Activated CD4-positive, alpha-beta T cell treated with anti-CD3 and anti-CD28 coated beads, Interleukin-2, amount 50 U/mL, for 4 hours (primary cell): Measurements from ENCODE around the gene NUP50.
A peak's percentile ranks its signal among the peaks of the same experiment; 100 is the strongest.
"Not testable (repeated sequence)": the region's sequence is repeated elsewhere in the genome, so short reads cannot be mapped to it uniquely, and the experiment has no call there.

ENCODE experiments used
- DNase-seq, 2 experiments: peaks; one replicate each; pipeline ENCODE4 v3.0.0-alpha.2; 2020

The NUP50 gene

DNA sequence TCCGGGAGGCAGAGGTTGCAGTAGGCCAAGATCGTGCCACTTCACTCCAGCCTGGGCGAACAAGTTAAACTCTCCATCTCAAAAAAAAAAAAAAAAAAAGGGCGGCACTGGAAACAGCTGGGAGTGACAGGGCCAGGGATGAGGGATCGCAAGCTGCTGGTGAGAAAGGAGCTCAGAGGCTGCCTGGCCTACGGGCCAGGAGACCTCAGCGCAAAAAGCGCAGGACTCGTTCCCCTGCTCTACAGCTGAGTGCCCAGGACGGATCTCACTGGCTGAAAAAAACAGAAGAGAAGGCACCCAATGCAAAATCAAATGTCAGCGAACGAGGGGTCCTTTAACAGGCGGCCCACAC, 650 bp upstream of the NUP50 start:
- DNase-seq, result no peak

DNA sequence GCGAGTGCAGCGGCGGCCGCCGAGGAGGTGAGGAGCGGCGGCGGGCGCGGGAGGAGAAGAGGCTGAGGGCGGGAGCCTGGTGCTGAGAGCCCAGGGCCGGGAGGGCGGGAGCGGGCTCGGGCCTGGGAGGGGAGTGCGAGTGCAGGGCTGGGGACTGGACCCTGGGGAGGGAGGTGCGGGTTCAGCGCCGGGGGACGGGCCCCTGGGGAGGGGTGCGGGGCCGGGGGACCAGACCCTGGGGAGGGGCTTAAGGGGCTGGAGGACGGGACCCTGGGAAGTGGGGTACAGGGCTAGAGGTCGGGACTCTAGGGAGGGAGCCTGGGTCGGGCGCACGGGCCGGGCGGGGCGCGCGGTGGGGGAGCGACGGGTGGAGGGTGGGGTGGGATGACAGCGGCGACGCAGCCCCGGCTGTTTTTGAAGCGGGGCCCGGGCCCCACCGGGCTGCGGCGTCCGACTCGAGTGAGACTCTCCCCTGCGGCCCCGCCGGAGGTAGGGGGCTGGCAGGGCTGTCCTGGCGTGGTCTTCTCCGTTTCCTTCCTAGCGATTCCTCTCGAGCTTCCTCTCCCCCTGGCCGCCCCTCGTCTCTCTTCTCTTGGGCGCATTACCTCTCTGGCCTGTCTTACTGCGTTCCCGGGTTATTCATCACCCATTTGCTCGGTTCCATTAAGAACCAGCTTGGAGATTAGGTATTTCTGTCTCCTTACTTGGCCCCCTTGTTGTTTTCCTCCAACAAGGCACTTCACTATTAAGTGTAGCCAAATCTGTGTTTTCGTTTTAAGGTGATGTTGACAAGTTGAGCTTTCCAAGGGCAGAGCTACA, 754 bp downstream of the NUP50 start:
- peak; percentile 27 to 33 for DNase-seq

DNA sequence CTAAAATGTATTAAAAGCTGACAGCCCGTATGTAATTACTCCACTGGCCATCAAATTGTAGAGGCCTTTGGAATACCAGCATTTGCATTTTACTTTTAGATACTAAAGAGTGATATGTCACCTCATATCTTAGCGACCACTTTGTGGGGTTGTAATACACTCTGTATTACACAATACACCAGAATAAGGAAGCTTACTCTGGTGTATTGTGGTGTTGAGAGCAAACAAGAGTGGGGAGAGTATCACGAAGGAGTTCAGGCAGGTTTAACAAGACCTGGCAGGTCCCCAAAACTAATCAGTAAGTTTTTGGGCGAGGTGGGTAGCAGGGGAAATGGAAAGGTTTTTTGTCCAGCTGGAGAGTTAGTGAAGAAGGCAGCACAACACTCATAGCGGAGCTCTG, 3.2 kb downstream of the NUP50 start:
- DNase-seq, result no peak

DNA sequence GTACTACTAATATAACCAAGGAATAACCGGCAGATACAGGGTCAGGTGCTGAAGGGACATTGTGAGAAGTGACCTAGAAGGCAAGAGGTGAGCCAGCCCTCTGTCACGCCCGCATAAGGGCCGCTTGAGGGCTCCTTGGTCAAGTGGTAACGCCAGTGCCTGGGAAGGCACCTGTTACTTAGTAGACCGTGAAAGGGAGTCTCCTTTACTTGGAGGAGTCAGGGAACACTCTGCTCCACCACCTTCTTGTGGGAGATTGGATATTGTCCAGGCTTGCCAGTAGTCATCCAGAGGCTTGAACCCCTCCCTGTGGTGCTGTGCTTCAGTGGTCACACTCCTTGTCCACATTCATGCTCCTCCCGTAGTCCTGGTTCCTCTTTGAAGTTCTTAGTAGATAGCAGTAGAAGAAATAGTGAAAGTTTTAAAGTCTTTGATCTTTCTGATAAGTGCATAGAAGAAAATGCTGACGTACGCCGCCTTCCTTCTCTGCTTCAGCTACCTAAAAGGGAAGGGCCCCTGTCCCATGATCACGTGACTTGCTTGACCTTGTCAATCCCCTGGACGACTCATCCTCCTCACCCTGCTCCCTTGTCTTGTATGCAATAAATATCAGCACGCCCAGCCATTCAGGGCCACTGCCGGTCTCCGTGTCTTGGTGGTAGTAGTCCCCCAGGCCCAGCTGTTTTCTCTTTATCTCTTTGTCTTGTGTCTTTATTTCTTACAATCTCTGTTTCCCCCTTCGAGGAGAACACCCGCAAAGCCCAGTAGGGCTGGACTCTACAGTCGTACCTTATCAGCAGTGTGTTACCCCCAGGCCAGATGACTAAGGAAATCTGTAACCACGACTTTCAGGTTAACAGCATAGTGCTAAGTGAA, 6.1 kb downstream of the NUP50 start:
- DNase-seq, result no peak

DNA sequence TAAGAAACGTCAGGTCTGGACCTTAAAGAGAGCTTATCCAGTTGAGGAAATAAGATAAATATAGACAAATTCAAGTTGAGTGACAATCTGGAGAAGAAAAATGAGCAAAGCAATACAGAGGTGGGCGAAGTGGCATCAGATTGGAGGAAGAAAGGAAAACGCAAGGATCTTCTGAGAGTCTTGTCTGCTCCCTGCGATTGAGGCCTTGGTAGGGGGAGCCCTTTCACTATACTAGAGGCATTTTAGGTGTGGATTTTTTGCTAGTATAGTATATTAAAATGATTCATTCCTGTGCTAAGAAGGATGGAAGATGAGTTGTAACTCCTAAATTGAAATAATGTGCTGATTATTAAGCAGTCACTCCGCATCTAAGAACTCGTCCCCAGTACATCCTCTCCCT, 8.1 kb downstream of the NUP50 start:
- DNase-seq, result no peak

DNA sequence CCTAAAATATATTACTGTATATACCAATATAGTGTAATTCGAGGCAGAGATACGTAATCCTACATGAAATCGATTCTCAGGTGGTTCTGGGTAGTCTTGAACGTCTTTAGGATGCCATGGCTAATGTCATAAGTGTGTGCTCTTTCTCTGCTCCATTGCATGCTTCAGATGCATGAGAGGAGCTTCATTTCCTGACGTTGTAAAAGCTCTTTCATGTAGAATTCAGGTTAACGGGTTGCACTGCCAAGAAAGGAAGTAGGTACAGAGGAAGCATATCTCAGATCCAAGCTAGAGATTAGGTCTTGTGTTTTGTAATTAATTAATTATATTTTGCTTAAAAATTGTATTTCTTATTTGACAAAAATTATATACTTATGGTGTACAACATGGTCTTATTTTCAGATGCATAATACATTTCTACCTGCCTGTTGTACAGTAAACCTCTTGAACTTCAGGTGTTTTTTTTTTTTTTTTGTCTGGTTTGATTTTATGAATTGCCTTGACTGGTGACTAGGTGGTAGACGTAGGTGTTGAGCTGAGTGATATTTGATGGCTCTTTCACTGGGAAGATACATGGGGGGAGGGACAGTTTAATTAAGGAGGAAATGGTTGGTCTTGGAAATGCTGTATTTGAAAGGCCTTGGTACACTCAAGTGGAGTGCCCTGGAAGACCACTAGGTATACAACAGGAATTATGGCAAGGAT, 9.3 kb downstream of the NUP50 start:
- no peak for DNase-seq

DNA sequence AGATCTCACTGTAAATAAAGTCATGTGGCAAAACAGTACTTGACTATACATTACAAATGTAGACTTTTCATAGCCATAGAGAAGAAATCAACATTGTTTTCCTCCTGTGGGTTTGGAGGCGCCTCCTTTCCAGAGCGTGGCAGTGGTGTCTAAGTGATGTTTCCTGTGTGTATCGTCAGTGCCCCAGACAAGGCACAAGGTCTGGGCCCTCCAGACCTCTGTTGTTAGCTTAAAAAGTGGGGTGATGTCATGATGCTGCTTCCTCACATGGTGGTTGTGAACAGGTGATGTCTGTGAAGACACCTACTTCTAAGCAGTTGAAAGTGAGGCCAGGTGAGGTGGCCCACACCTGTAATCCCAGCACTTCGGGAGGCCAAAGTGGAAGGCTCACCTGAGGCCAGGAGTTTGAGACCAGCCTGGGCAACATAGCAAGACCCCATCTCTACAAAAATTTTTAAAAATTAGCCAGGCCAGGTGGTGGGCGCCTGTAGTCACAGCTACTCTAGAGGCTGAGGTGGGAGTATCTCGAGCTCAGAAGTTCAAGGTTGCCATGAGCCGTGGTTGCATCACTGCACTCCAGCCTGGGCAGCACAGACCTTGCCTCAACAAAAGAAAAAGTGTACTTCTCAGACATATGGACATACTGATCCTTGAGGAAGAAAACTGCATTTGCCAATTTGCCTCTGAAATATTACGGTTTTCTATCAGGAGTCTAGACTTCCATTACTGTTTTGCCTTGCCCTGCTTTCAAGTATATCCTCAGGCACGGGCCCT, 15.7 kb downstream of the NUP50 start:
- peak in 1 of 2 experiments; percentile 26 for DNase-seq

DNA sequence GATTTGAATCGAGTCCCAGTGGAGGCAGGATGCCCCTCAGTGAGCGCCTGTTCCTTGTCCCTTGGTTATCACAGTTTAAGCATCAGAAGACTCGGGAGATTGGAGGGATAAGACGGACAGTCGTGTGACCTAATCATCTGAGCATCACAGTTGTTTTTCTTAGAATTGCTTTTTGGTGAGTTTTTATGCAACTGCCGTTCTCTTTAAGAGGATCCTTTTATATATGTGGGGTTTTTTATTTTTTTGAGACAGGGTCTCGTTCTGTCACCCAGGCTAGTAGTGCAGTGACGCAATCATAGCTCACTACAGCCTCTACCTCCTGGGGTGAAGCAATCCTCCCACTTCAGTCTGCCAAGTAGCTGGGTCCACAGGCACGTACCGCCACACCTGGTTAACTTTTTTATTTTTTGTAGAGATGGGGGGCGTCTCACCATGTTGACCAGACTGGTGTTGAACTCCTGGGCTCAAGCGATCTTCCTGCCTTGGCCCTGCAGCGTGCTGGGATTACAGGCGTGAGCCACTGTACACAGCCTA, 16.5 kb downstream of the NUP50 start:
- DNase-seq, result no peak

DNA sequence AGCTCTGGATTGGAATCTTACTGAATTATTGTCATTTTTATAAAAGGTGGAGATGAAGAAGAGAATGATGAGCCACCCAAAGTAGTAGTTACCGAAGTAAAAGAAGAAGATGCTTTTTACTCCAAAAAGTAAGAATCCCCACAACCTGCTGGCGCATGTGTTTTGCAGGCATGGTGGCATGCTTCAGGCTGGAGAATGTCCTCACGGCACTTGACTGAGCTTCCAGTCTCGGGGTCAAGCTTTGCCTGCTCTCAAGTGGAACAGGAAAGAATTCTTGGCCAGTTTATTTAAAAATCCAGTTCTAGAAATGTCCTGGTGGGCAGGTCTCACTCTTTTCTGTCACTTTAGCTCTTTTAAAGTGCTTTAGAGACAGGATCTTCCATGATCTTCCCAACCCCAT, 17.5 kb downstream of the NUP50 start:
- DNase-seq, result no peak

DNA sequence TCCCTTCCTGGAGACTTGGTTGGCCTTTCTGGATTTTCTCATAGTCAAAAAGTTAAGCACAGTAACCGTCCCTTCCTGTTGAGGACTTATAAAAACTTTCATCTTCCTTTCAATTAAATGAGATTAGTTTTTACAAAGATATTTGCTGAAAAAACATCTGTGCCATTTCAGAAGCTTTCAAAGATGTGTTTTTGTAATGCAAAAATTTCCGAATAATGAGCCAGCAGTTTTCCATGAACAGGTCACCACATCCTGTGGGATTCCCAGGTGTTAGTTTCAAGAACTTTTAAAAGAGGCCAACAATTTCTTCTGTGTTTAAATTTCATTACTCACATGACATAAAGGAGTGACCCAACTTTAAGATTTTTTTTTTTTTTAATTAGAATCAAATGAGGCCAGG, 18.0 kb downstream of the NUP50 start:
- DNase-seq, result no peak

DNA sequence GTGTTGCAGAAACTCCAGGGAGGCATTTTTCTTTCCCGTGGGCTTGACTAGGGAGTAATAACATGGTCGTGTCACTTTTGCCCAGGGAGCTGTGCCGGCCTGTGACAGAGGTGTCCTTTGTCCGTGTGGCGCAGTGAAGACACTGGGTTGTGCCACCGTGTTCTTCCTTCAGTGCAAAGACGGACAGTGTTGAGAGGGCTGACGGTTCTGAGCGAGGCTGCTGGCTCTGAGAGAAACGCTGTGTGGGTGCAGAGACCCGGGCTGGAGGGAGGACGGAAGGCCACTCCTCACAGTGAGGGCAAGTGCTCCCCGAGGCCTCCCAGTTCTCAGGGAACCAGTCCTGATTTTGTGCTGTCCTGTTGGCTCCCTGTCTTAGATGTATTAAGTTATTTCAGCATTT, 20.2 kb downstream of the NUP50 start:
- no peak for DNase-seq

DNA sequence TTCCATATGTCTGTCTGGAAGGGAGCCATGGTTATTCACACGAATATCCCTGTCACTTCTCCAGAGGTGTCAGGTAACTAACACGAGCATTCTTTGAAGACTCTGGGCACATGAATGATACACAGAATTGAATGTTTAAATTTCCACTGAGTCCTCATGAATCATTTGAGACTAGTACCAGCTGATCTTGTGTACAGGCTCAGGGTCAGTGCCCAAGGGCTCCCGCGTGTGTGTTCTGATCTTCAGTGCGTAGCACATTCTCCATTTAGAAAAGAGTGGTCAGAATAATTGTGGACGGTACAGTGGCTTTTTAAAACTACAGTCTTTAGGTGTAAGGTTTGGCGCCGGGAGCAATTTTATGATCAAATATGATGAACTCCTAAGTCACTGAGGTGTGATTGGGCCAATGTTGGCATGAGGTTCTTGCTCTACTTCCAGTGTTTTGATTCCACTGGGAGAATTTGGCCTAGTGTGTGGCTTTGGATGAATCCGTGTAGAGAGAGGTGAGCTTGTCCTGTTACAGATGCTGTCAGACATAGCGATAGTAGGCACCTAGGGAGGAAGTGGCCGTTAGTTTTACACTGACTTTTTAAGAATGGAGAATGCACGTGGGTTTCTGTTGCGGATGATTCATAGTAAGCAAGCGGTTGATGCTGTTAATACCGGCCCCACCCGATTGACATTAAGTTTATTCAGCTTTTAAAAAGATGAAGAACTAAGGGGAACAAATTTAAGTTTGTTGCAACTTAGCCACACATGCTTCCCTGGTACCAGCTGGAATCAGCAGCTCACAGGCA, 22.2 kb downstream of the NUP50 start:
- no peak for DNase-seq

DNA sequence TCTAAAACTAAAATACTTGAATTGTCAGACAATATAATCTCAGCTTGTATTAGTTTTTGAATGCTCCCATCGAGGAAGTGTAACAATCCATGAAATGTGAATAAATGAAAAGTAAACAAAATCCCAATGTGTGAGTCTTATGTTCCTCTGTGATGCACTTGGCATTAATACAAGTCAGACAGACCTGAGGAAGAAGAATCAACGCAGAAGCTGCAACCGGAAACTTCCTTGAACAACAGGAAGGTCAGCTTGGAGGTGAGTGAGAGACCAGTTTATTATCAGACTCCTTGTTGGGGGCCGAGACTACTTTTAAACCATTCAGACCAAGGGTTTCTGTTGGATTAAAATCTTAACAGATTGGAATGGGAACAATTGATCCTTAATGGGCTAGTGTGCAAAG, 24.2 kb downstream of the NUP50 start:
- DNase-seq, result no peak

DNA sequence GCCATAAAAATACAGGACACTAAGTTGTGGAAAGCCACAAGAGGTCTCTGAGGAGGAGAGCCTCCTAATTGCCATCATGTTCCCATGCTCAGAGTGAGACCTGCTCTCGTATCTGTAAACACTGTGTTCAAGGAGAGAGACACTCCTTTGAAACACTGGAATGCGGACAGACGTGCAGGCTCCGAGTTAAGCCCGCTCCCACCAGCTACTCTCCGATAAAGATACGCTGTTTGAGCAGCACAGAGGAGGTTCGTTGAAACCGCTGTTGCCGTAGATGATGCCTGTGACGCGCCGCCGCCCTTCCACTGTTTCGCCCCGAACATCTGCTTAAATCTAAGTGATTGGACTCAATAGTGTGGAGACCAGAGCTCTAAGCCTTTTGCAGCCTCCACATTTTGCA, 25.1 kb downstream of the NUP50 start:
- no peak for DNase-seq

DNA sequence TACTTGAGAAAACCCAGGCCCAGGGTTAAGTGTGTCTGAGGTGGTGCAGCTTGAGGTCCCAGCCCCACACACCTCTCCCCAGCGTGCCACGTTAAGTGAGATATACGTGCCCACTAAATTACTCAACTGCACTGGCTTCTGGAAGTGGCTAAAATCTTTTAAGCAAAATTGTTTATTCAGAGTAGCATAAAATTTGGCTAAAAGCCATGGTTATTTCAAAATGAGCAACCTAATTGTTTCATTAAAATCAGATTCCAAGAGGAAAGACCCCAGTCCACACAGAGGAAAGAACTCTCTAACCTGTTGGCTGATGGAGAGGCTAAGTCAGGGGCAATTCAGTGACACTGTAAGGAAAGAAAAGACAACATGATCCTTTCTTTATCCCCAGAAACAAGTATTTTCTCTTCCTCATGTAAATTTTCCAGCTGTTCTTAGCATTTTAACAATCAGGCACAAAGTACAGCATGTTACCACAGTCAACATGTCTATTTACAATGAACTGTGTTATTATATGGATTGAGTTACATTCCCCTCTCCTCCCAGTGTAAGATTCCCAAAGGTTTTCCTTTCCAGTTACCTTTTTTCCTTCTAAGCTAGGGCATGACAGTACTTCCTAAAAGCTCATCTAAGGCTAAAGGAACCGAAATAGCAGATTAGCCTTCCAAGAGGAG, 26.6 kb downstream of the NUP50 start:
- no peak for DNase-seq

DNA sequence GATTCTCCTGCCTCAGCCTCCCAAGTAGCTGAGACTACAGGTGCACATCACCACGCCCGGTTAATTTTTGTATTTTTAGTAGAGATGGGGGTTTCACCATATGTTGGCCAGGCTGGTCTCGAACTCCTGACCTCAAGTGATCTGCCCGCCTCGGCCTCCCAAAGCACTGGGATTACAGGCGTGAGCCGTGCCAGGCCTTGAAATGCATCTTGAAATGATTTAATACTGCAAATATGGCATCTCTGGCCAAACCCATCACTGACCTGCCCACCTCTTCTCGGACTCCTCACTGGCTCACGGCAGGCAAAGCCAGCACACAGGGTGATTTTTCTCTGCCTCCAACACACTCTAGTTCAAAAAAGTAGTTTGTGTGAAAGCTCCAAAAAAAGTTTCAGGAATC, 28.0 kb downstream of the NUP50 start:
- DNase-seq, result not testable (repeated sequence)

DNA sequence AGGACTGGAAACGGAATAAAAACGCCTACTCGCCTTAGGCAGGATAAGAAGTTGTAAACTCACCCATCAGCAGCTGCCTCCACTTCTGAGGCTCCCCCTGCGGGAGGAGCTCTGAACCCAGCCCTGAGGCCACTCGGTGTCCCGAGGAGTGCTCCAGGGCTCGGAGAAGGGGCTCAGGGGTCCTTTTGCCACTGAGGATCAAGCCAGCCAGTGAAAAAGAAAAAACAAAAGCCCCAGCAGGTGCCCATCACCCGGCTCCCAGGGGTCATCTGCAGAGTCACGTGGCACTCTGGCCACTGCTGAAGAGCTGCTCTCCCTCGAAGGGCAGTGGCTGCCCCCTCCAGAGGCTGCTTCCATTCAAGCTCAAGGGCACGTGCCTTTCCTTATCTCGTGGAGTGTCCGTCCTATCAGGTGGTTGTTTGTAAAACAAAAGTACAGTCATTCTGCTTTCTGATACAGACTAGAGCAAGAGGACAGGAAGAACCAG, 29.0 kb downstream of the NUP50 start:
- no peak for DNase-seq

DNA sequence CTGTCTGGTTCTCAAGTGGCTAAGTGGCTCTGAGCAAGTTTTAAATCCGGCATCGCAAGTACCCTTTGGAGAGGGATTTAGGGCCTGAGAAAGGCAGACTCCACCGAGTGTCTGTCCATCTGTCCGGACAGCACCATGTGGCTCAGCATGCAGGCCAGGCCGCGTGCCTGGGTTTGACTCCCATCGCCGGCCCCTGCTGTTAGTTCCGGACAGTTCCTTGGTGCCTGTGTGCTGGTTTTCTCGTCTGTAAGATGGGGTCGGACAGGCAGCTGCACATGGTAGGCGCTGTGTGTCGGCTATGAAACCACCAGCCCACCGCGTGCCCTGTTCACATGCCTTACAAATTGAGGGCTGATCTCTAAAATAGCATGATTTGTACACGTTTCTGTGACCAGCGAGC, 31.0 kb downstream of the NUP50 start:
- DNase-seq, result no peak

DNA sequence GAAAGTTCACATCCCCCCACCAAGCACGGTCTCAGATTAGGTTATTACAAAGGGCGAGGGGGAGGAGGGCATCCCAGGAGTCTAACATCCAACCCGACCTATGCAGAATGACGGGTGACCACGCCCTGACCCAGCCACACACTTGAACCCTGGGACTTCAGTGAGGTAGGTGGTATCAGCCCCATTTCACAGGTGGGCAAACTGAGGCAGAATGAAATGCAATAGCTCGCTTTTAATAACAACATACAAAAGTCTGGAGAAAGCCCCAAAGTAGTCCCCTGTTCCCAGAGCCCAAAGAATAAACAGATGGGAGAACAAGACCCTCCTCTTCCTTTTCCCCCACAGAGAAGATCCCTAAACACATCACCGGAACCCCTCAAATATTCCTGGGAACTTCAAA, 31.9 kb downstream of the NUP50 start:
- no peak for DNase-seq

DNA sequence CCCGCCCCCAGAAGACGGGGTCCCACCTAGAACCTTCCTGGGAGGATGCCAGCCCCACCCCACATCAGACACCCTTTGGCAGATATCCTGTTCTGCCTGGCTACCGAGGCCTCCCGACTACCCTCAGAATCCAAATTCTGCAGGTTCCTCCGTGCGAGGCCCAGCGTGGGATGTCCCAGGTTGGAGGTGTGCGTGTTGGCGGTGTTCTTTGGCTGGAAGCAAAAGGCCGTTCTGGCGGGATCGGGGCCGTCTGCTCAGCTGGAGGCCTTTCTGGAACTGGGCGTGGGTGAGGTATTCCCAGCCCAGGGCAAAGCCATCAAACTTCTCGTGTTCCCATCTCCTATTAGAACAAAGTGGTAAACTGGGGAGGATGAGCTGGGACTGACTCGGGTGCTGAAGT, 32.6 kb downstream of the NUP50 start:
- no peak for DNase-seq
